SK-N-SH (cell line): Measurements from ENCODE around the gene NDUFA3.

Experiments used
- CTCF ChIP-seq: fragments of 200-600 bp; sonication (generic); IDR thresholded peaks from 2 replicates; pipeline ENCODE4 v1.6.1; 2017; ENCODE audit warnings: antibody characterized with exemption, mild to moderate bottlenecking, moderate library complexity
- EP300 ChIP-seq, 2 experiments: IDR thresholded peaks; 2 replicates each; pipeline versions ENCODE4 v1.4.0 to v1.6.1; 2012; ENCODE audit warnings: borderline replicate concordance in 1 of 2, low read depth in 1 of 2, low read length in 1 of 2
- EZH2phosphoT487 ChIP-seq: fragments of 200-600 bp; sonication (generic); IDR thresholded peaks from 2 replicates; pipeline ENCODE4 v1.6.1; 2017; ENCODE audit warnings: low read depth, mixed run types, mild to moderate bottlenecking, antibody characterized with exemption, moderate library complexity, borderline replicate concordance
- FOSL2 ChIP-seq: IDR thresholded peaks from 2 replicates; pipeline ENCODE4 v1.4.0; 2012; ENCODE audit warnings: low read depth, mild to moderate bottlenecking, moderate library complexity, borderline replicate concordance
- GABPA ChIP-seq: IDR thresholded peaks from 2 replicates; pipeline ENCODE4 v1.4.0; 2012; ENCODE audit warnings: low read depth, mild to moderate bottlenecking
- JUND ChIP-seq: IDR thresholded peaks from 2 replicates; pipeline ENCODE4 v1.4.0; 2012
- MAX ChIP-seq: IDR thresholded peaks from 2 replicates; pipeline ENCODE4 v1.4.0; 2012; ENCODE audit warnings: low read depth
- PBX3 ChIP-seq: IDR thresholded peaks from 2 replicates; pipeline ENCODE4; 2012
- RAD21 ChIP-seq: IDR thresholded peaks from 2 replicates; pipeline ENCODE4 v1.6.1; 2012; ENCODE audit warnings: mild to moderate bottlenecking, low read length
- SMC3 ChIP-seq: IDR thresholded peaks from 2 replicates; pipeline ENCODE4 v1.6.1; 2012; ENCODE audit warnings: low read depth, low read length, improper control_type of control experiment
- TAF1 ChIP-seq: IDR thresholded peaks from 2 replicates; pipeline ENCODE4 v1.6.1; 2012; ENCODE audit warnings: low read depth, mild to moderate bottlenecking, low read length, moderate library complexity, borderline replicate concordance
- TCF12 ChIP-seq: IDR thresholded peaks from 2 replicates; pipeline ENCODE4 v1.4.0; 2012
- USF2 ChIP-seq: fragments of 150-350 bp; IDR thresholded peaks from 2 replicates; pipeline ENCODE4 v1.6.1; 2017; ENCODE audit warnings: antibody characterized with exemption, low read length, low read depth, borderline replicate concordance

- TF ChIP-seq SMC3 (no peak), CTCF (no peak), GABPA (no peak), RAD21 (no peak), EP300 (IDR thresholded peaks at IDR 0.05; ENCODE audit: borderline replicate concordance in 1 of 2, low read depth in 1 of 2, low read length in 1 of 2) (no peak), MAX (no peak), USF2 (no peak), PBX3 (no peak), TCF12 (no peak), JUND (no peak), TAF1 (no peak), EZH2phosphoT487 (no peak), FOSL2 (no peak)
Measured at GRCh38 chr19:54095136-54095858, 7.4 kb upstream of the NDUFA3 start.
